Stomach (tissue), 4 donors: ENCODE data around the gene CCDC137.

Source experiments
- POLR2A ChIP-seq, 4 donors: fragments of 450-650 bp; IDR thresholded peaks; one replicate each; pipeline ENCODE4 v1.6.1; 2016; ENCODE audit warnings: antibody characterized with exemption in 4 of 4, control low read depth in 2 of 4, mild to moderate bottlenecking in 1 of 4, moderate library complexity in 1 of 4
- TF ChIP-seq, protein P1 (sequence below), 7 experiments: fragments of 450-650 bp in 4 of 7; fragments of 200-600 bp in 3 of 7; sonication (generic) in 3 of 7; IDR thresholded peaks; one replicate each; pipeline ENCODE4 v1.5.1; 2016 to 2019; ENCODE audit warnings: antibody characterized with exemption in 7 of 7, control low read depth in 2 of 7, mild to moderate bottlenecking in 1 of 7

- TF ChIP-seq, protein P1, sequence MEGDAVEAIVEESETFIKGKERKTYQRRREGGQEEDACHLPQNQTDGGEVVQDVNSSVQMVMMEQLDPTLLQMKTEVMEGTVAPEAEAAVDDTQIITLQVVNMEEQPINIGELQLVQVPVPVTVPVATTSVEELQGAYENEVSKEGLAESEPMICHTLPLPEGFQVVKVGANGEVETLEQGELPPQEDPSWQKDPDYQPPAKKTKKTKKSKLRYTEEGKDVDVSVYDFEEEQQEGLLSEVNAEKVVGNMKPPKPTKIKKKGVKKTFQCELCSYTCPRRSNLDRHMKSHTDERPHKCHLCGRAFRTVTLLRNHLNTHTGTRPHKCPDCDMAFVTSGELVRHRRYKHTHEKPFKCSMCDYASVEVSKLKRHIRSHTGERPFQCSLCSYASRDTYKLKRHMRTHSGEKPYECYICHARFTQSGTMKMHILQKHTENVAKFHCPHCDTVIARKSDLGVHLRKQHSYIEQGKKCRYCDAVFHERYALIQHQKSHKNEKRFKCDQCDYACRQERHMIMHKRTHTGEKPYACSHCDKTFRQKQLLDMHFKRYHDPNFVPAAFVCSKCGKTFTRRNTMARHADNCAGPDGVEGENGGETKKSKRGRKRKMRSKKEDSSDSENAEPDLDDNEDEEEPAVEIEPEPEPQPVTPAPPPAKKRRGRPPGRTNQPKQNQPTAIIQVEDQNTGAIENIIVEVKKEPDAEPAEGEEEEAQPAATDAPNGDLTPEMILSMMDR (IDR thresholded peaks at IDR 0.05), result no peak
- no peak for TF ChIP-seq POLR2A (IDR thresholded peaks at IDR 0.05)
These were observed 46.0 kb downstream of the CCDC137 start for GRCh38 chr17:81712468-81713003.
